ENCODE data around the gene XKR7. TPM values are rescaled to one million over a fixed set of nuclear protein-coding genes. Genes with fewer than 3 reads are reported as not detected.

The XKR7 gene
- total and polyA plus RNA-seq, 10 of the 15 experiments (the other 5 are each of a cell fraction or from before 2014, with no cell fraction given): not detected

GRCh38 chr20:31975874-31976273, 7.9 kb downstream of the XKR7 start:
- TF ChIP-seq KDM1A (IDR thresholded peaks at IDR 0.05; ENCODE audit: borderline replicate concordance) (no peak), NR2C2 (IDR thresholded peaks at IDR 0.05; ENCODE audit: borderline replicate concordance, control insufficient read depth, insufficient read length, low read depth) (no peak), E2F8 (IDR thresholded peaks at IDR 0.05; ENCODE audit: low read depth, partially characterized antibody) (no peak), CBX5 (IDR thresholded peaks at IDR 0.05; ENCODE audit: low read depth) (no peak), CBX3 (IDR thresholded peaks at IDR 0.05; ENCODE audit: borderline replicate concordance, low read depth) (no peak), POLR2AphosphoS5 (IDR thresholded peaks at IDR 0.05; ENCODE audit: low read length) (no peak), ZSCAN29 (IDR thresholded peaks at IDR 0.05) (no peak), ASH2L (IDR thresholded peaks at IDR 0.05; ENCODE audit: borderline replicate concordance, low read depth) (no peak), HCFC1 (IDR thresholded peaks at IDR 0.05; ENCODE audit: low read length) (no peak)
- Histone ChIP-seq H2AFZ (ENCODE audit: control insufficient read depth, low read depth, low read length) (no peak overlapping the region), H3K27ac (ENCODE audit: control insufficient read depth, insufficient read depth) (no peak overlapping the region), H3K9ac (ENCODE audit: control insufficient read depth, insufficient read depth, low read length) (no peak overlapping the region), H3K9me3 (replicated peaks; ENCODE audit: control insufficient read depth, insufficient read depth, low read length) (no peaks in the 10 kb centered on the region), H4K20me1 (ENCODE audit: control insufficient read depth, insufficient read depth) (no peaks in the 10 kb centered on the region), H3K4me2 (ENCODE audit: control insufficient read depth, insufficient read depth) (no peak overlapping the region), H3K4me3 (no peak overlapping the region), H3K4me1 (ENCODE audit: control insufficient read depth, insufficient read depth, low read length) (no peaks in the 10 kb centered on the region), H3K27me3 (replicated peaks in 1 of 2; ENCODE audit: control insufficient read depth in 2 of 2, insufficient read depth in 2 of 2, low read length in 1 of 2) (peaks cover 0 to 6% of the 10 kb centered on the region in 2 experiments; a peak in 2 of 4 replicates), H3K36me3 (ENCODE audit: control insufficient read depth in 2 of 2, insufficient read depth in 2 of 2, low read length in 1 of 2) (no peaks in the 10 kb centered on the region), H3K79me2 (ENCODE audit: control insufficient read depth, insufficient read depth, low read length) (no peaks in the 10 kb centered on the region)
- no TSS peak for BruUV-seq (replicated peaks)
- DNase-seq (ENCODE audit: low read depth, low spot score) (no peak), FAIRE-seq (no peak), ATAC-seq (no peak)
- POLR2A ChIA-PET: interaction anchor here (0.5 kb wide), 1 partner anchor 218 kb away, joined by 3 read pairs; no protein-coding TSS in a partner anchor
- CTCF ChIA-PET: interaction anchor here (1.0 to 1.6 kb wide), 2 partner anchors 122 to 123 kb away, joined by 3 to 4 read pairs; no protein-coding TSS in a partner anchor
- in situ Hi-C loops (cut with MboI): no loop called here
- RAD21 ChIA-PET (ENCODE audit: unreplicated experiment): interaction anchor here (1.1 kb wide), 1 partner anchor 54 kb away, joined by 3 read pairs; no protein-coding TSS in a partner anchor
- intact Hi-C loops (cut with micrococcal nuclease; ENCODE audit: unreplicated experiment): no loop called here
- WGBS (ENCODE audit: insufficient coverage, insufficient replicate concordance, low lambda C conversion rate, missing lambda C conversion rate): 0% methylated on average over 2 of the region's 2 CpGs
- SMC1A ChIA-PET (ENCODE audit: uncharacterized antibody, unreplicated experiment): no interaction called here

Data from GM12878 (cell line).